Epithelial cell of esophagus (primary cell): ENCODE measurements around the gene DPYSL5.

Experiments
- DNase-seq: peaks from one replicate; pipeline ENCODE4 v3.0.0; 2010; ENCODE audit warnings: low read depth
- H3K4me3 ChIP-seq: 2 replicates; pipeline ENCODE4 v1.5.1; 2011; ENCODE audit warnings: mild to moderate bottlenecking, low read length, control low read depth
- CTCF ChIP-seq: IDR thresholded peaks from 2 replicates; pipeline ENCODE4 v1.5.1; 2011; ENCODE audit warnings: low read depth, mild to moderate bottlenecking, low read length, control low read depth, inconsistent platforms; ENCODE audit not compliant: insufficient read depth; ENCODE audit errors: missing control alignments

DPYSL5 gene

GRCh38 chr2:26971911-26972786 is 124.2 kb downstream of the DPYSL5 start:
- no peak for TF ChIP-seq CTCF

GRCh38 chr2:26974352-26974751 is 126.4 kb downstream of the DPYSL5 start:
- no peak overlapping the region for H3K4me3 ChIP-seq
- TF ChIP-seq CTCF = no peak
- DNase-seq = no peak

More at GRCh38 chr2:26971911-26972786, 124.2 kb downstream of the DPYSL5 start:
- peak overlapping the region; percentile 4 for H3K4me3 ChIP-seq
- peak; percentile 46 for DNase-seq

- no peak for DNase-seq
- no peak for TF ChIP-seq CTCF
Measured at GRCh38 chr2:26975102-26975501, 127.2 kb downstream of the DPYSL5 start.

GRCh38 chr2:26975656-26976055 is 127.7 kb downstream of the DPYSL5 start:
- no peak for TF ChIP-seq CTCF
- no peak for DNase-seq
- H3K4me3 ChIP-seq = no peak overlapping the region

More at GRCh38 chr2:26975102-26975501, 127.2 kb downstream of the DPYSL5 start:
- H3K4me3 ChIP-seq = no peak overlapping the region

GRCh38 chr2:26976237-26976636 is 128.3 kb downstream of the DPYSL5 start:
- TF ChIP-seq CTCF = no peak
- H3K4me3 ChIP-seq = no peak overlapping the region
- no peak for DNase-seq

GRCh38 chr2:26977012-26977411 is 129.1 kb downstream of the DPYSL5 start:
- DNase-seq = no peak
- no peak overlapping the region for H3K4me3 ChIP-seq
- no peak for TF ChIP-seq CTCF
